OCI-LY7 (cell line): ENCODE measurements around the gene CGN. TPM values are rescaled to one million over a fixed set of nuclear protein-coding genes. Genes with fewer than 3 reads are reported as not detected.

Experiments used
- BruUV-seq: library from RNA; stranded (reverse); fragments of 400-500 nt; replicated peaks from 2 replicates; lab custom pipeline; 2021; lab: Mats Ljungman, UMichigan
- CTCF ChIA-PET: fragments of 300-600 bp; sonication (Branson Sonifier 250); formaldehyde crosslinking; loops from one replicate; lab custom pipeline; 2022; ENCODE audit warnings: antibody characterized with exemption; ENCODE audit not compliant: unreplicated experiment; lab: Charles Lee
- POLR2A ChIA-PET: fragments of 300-600 bp; sonication (Branson Sonifier 250); formaldehyde crosslinking; loops from one replicate; lab custom pipeline; 2022; ENCODE audit warnings: antibody characterized with exemption; lab: Charles Lee
- DNase-seq: peaks from one replicate; pipeline ENCODE4 v3.0.0-alpha.2; 2015; ENCODE audit warnings: low spot score
- H2AFZ ChIP-seq: fragments of 200-600 bp; sonication (generic), shearing (Covaris generic); 2 replicates; pipeline ENCODE4 v1.6.1; 2014; ENCODE audit warnings: mild to moderate bottlenecking, antibody characterized with exemption, low read length, moderate library complexity
- H3K27ac ChIP-seq: fragments of 200-600 bp; sonication (generic); 2 replicates; pipeline ENCODE4 v1.5.1; 2014; ENCODE audit warnings: mixed run types, low read depth, mild to moderate bottlenecking, moderate library complexity, low read length, inconsistent platforms; ENCODE audit not compliant: poor library complexity, severe bottlenecking
- H3K36me3 ChIP-seq: fragments of 200-600 bp; sonication (generic); 2 replicates; pipeline ENCODE4 v1.6.1; 2014; ENCODE audit warnings: mild to moderate bottlenecking, antibody characterized with exemption, low read length, moderate library complexity, mixed read lengths; ENCODE audit not compliant: insufficient read depth
- H3K4me1 ChIP-seq: fragments of 200-600 bp; sonication (generic); 2 replicates; pipeline ENCODE4 v1.5.1; 2014; ENCODE audit warnings: mild to moderate bottlenecking, low read length; ENCODE audit not compliant: insufficient read depth, poor library complexity, severe bottlenecking
- H3K4me2 ChIP-seq: fragments of 200-600 bp; sonication (generic); 2 replicates; pipeline ENCODE4 v1.6.1; 2014; ENCODE audit warnings: mild to moderate bottlenecking, low read length
- H3K4me3 ChIP-seq: fragments of 200-600 bp; sonication (generic); 2 replicates; pipeline ENCODE4 v1.5.1; 2014; ENCODE audit warnings: mild to moderate bottlenecking, low read depth, low read length; ENCODE audit not compliant: poor library complexity, severe bottlenecking
- H3K79me2 ChIP-seq: fragments of 200-600 bp; sonication (generic); 2 replicates; pipeline ENCODE4 v1.6.1; 2016; ENCODE audit warnings: low read depth, mild to moderate bottlenecking, low read length, moderate library complexity, mixed read lengths; ENCODE audit not compliant: insufficient read depth
- H3K9me2 ChIP-seq: fragments of 200-600 bp; sonication (generic); 2 replicates; pipeline ENCODE4 v1.6.1; 2016; ENCODE audit warnings: mild to moderate bottlenecking, low read length, mixed read lengths; ENCODE audit not compliant: insufficient read depth
- H3K9me3 ChIP-seq: fragments of 200-600 bp; sonication (generic); 2 replicates; pipeline ENCODE4 v1.6.1; 2014; ENCODE audit warnings: mild to moderate bottlenecking, mixed run types, low read length, mixed read lengths
- H4K20me1 ChIP-seq: fragments of 200-600 bp; sonication (generic); 2 replicates; pipeline ENCODE4 v1.6.1; 2014; ENCODE audit warnings: mild to moderate bottlenecking, antibody characterized with exemption, low read length, moderate library complexity, mixed read lengths; ENCODE audit not compliant: insufficient read depth
- EZH2phosphoT487 ChIP-seq: fragments of 200-600 bp; sonication (generic); IDR thresholded peaks from 2 replicates; pipeline ENCODE4 v1.6.1; 2018; ENCODE audit warnings: low read depth, borderline replicate concordance, mild to moderate bottlenecking, mixed run types, antibody characterized with exemption, low read length, moderate library complexity, mixed read lengths
- intact Hi-C: fragments of 100-400 bp; cut with micrococcal nuclease; formaldehyde crosslinking; loops from one replicate; pipeline ENCODE4 v1.10.0; 2022; ENCODE audit not compliant: unreplicated experiment
- total RNA-seq, 2 experiments: library from RNA; depleted of rRNA in 1 of 2; stranded (reverse); fragments of >200 nt in 1 of 2; shearing (Covaris generic) in 1 of 2; gene quantifications; 2 replicates each; pipeline ENCODE4 v1.2.3, GENCODE V29; 2014 to 2022
- TF ChIP-seq, protein P1 (sequence below): fragments of 200-600 bp; sonication (generic); conservative IDR thresholded peaks from 2 replicates; pipeline ENCODE4 v1.5.1; 2014; ENCODE audit warnings: mild to moderate bottlenecking, antibody characterized with exemption, low read length, moderate library complexity, mixed read lengths

The CGN gene
- total RNA-seq, 2 experiments from 2014 or later: 1.7 to 5.5 TPM

DNA sequence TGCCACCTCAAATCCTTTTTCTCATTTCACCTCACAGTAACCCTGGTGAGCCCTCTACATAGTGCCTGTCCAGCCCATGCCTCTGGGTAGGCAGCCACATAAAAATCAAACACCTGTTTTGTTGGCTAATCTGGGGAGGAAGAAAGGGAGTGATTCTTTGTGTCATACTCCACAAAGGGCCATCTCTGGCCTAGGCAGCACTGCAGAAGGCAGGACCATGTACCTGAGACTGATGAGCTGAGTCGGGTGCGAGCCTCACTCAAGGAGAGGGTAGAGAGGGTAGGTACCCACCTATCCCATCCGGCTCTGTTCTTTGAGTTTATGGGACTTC lies 36.7 kb downstream of the CGN start:
- ChIA-PET CTCF (no interaction called here), POLR2A (interaction anchor here (0.7 kb wide), 1 partner anchor 38 kb away, joined by 4 read pairs; no protein-coding TSS in a partner anchor)
- Histone ChIP-seq H3K4me1 (no peaks in the 10 kb centered on the region), H3K27ac (no peak overlapping the region), H3K9me3 (no peaks in the 10 kb centered on the region), H3K9me2 (no peaks in the 10 kb centered on the region), H3K36me3 (no peaks in the 10 kb centered on the region), H2AFZ (no peak overlapping the region), H3K79me2 (no peaks in the 10 kb centered on the region), H3K4me3 (no peak overlapping the region), H3K4me2 (no peak overlapping the region), H4K20me1 (no peaks in the 10 kb centered on the region)
- no TSS peak for BruUV-seq
- TF ChIP-seq, protein P1, sequence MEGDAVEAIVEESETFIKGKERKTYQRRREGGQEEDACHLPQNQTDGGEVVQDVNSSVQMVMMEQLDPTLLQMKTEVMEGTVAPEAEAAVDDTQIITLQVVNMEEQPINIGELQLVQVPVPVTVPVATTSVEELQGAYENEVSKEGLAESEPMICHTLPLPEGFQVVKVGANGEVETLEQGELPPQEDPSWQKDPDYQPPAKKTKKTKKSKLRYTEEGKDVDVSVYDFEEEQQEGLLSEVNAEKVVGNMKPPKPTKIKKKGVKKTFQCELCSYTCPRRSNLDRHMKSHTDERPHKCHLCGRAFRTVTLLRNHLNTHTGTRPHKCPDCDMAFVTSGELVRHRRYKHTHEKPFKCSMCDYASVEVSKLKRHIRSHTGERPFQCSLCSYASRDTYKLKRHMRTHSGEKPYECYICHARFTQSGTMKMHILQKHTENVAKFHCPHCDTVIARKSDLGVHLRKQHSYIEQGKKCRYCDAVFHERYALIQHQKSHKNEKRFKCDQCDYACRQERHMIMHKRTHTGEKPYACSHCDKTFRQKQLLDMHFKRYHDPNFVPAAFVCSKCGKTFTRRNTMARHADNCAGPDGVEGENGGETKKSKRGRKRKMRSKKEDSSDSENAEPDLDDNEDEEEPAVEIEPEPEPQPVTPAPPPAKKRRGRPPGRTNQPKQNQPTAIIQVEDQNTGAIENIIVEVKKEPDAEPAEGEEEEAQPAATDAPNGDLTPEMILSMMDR: no peak
- no peak for TF ChIP-seq EZH2phosphoT487
- intact Hi-C loops: no loop called here
- DNase-seq: no peak

DNA sequence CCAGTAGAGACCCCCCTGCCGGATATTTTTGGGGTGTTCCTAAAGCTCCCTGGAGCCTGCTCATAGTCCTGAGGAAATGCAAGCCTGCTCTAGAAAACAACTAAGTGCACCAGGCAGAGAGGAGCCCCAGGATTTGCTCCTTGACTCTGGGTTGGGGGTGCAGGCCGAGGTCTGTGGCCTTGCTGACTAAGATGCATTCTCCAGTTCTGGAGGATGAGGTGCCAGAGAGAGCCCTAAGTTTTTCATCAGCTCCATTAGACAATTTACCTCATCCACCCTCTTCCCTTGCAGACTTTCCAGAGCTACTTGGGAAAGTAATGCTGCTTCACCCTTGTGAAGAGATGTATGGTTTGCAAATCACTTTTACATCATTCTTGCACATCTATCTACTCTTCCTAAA lies 38.0 kb downstream of the CGN start:
- no peak overlapping the region for H2AFZ ChIP-seq
- no peak overlapping the region for H3K27ac ChIP-seq
- POLR2A ChIA-PET: no interaction called here
- no peaks in the 10 kb centered on the region for H3K9me2 ChIP-seq
- H3K4me2 ChIP-seq: no peak overlapping the region
- no peaks in the 10 kb centered on the region for H4K20me1 ChIP-seq
- no peak for DNase-seq
- no peaks in the 10 kb centered on the region for H3K9me3 ChIP-seq
- no TSS peak for BruUV-seq
- intact Hi-C loops: no loop called here
- TF ChIP-seq, protein P1: no peak
- no peaks in the 10 kb centered on the region for H3K79me2 ChIP-seq
- H3K4me1 ChIP-seq: no peaks in the 10 kb centered on the region
- no peaks in the 10 kb centered on the region for H3K36me3 ChIP-seq
- no peak overlapping the region for H3K4me3 ChIP-seq
- CTCF ChIA-PET: no interaction called here

DNA sequence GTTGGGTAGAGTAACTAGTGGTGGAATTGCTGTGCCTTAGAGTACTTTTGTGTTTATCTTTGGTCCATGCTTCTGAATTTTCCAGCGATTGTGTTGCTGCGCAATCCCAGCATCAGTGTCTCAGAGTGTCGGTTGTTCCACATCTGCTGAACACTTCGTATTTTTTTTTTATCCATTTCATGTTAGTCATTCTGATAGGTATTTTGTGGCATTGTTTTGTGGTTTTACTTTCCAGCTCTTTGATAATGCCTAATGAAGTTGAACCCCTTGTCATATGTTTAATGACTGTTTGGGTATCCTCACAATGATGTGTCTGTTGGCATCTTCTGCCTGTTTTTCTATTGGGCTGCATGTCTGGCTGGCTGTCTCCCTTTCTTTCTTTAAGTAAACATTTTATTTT lies 42.5 kb downstream of the CGN start:
- Histone ChIP-seq H2AFZ (no peak overlapping the region), H3K4me2 (no peak overlapping the region), H4K20me1 (no peaks in the 10 kb centered on the region), H3K79me2 (no peaks in the 10 kb centered on the region), H3K4me1 (no peaks in the 10 kb centered on the region), H3K9me3 (no peaks in the 10 kb centered on the region), H3K27ac (no peak overlapping the region), H3K4me3 (no peak overlapping the region), H3K36me3 (no peaks in the 10 kb centered on the region), H3K9me2 (no peaks in the 10 kb centered on the region)
- DNase-seq: no peak
- intact Hi-C loops: no loop called here
- BruUV-seq: no TSS peak
- CTCF ChIA-PET: no interaction called here
- no peak for TF ChIP-seq EZH2phosphoT487
- TF ChIP-seq, protein P1: no peak
- POLR2A ChIA-PET: interaction anchor here (0.7 kb wide), 1 partner anchor 11 kb away, joined by 3 read pairs; no protein-coding TSS in a partner anchor
